Testis (tissue), 3 donors: Measurements from ENCODE around the gene ABCA4. TPM values are rescaled to one million over a fixed set of nuclear protein-coding genes. Genes with fewer than 3 reads are reported as not detected.

Experiments used
- DNase-seq: peaks from one replicate; pipeline ENCODE4 v3.0.0-alpha.2; 2019
- H3K27ac ChIP-seq, 2 donors: fragments of 200-600 bp; sonication (generic); one replicate each; pipeline ENCODE4 v1.5.1; 2019
- H3K27me3 ChIP-seq: fragments of 200-600 bp; sonication (generic); one replicate; pipeline ENCODE4 v1.5.1; 2019
- H3K36me3 ChIP-seq: fragments of 200-600 bp; sonication (generic); one replicate; pipeline ENCODE4 v1.5.1; 2017; ENCODE audit warnings: low read depth; ENCODE audit errors: missing control alignments
- H3K4me1 ChIP-seq: fragments of 200-600 bp; sonication (generic); one replicate; pipeline ENCODE4 v1.5.1; 2019
- H3K4me3 ChIP-seq, 2 donors: fragments of 200-600 bp; sonication (generic); one replicate each; pipeline ENCODE4 v1.5.1; 2017 to 2019
- H3K9me3 ChIP-seq: fragments of 200-600 bp; sonication (generic); one replicate; pipeline ENCODE4 v1.5.1; 2017
- POLR2A ChIP-seq: fragments of 450-650 bp; IDR thresholded peaks from one replicate; pipeline ENCODE4 v1.6.1; 2017; ENCODE audit warnings: antibody characterized with exemption, mild to moderate bottlenecking, moderate library complexity
- WGBS, 2 donors: methylation state at CpG; one replicate each; pipeline ENCODE4 v1.1.5; 2018; 5-methylcytosine and 5-hydroxymethylcytosine counted together
- intact Hi-C: fragments of 100-400 bp; cut with DNase I; formaldehyde crosslinking; loops from one replicate; pipeline ENCODE4 v1.15.1; 2023; ENCODE audit warnings: low total_unique reads
- polyA plus RNA-seq: library from polyadenylated mRNA; stranded (reverse); fragments of 350-450 nt; fragmentation: Illumina TruSeq; extraction: RNeasy Lipid Tissue Mini Kit (QIAGEN cat#74804); gene quantifications from one replicate; pipeline ENCODE4 v1.2.3, GENCODE V29; 2014; ENCODE audit warnings: low read depth, low replicate concordance; ENCODE audit not compliant: insufficient read depth
- total RNA-seq, 2 donors: library from RNA; depleted of rRNA; stranded (reverse); fragments of >200 nt; gene quantifications; one replicate each; pipeline ENCODE4 v1.2.3, GENCODE V29; 2016
- TF ChIP-seq, protein P1 (sequence below), 3 experiments: fragments of 450-650 bp in 2 of 3; fragments of 200-600 bp in 1 of 3; sonication (generic) in 1 of 3; IDR thresholded peaks; one replicate each; pipeline ENCODE4 v1.5.1; 2016 to 2019; ENCODE audit warnings: antibody characterized with exemption in 3 of 3, mild to moderate bottlenecking in 2 of 3, moderate library complexity in 1 of 3

Gene ABCA4
- total and polyA plus RNA-seq, 3 donors from 2014 or later: 1.6 to 1.8 (median 1.8) TPM

DNA sequence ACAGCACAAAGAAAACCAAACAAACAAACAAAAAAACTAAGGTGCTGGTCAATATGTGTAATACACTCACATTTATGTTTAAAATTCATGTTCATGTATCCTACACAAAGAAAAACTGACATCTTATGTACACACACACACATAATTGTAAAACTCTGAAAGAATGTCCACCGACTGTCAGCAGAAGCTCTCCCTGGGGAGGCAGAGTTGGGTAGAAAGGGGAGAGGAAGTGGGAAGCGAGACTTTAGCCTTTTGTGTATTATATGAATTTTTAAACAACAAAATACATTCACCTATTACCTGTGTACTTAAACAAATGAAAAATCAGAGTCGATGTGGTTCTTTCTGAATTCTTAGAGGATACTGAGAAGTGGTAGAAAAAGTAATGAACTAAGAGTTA is 88.3 kb downstream of the ABCA4 start:
- DNase-seq: no peak
- intact Hi-C loops: no loop called here
- TF ChIP-seq POLR2A: no peak
- TF ChIP-seq, protein P1, sequence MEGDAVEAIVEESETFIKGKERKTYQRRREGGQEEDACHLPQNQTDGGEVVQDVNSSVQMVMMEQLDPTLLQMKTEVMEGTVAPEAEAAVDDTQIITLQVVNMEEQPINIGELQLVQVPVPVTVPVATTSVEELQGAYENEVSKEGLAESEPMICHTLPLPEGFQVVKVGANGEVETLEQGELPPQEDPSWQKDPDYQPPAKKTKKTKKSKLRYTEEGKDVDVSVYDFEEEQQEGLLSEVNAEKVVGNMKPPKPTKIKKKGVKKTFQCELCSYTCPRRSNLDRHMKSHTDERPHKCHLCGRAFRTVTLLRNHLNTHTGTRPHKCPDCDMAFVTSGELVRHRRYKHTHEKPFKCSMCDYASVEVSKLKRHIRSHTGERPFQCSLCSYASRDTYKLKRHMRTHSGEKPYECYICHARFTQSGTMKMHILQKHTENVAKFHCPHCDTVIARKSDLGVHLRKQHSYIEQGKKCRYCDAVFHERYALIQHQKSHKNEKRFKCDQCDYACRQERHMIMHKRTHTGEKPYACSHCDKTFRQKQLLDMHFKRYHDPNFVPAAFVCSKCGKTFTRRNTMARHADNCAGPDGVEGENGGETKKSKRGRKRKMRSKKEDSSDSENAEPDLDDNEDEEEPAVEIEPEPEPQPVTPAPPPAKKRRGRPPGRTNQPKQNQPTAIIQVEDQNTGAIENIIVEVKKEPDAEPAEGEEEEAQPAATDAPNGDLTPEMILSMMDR (IDR thresholded peaks at IDR 0.05): no peak

DNA sequence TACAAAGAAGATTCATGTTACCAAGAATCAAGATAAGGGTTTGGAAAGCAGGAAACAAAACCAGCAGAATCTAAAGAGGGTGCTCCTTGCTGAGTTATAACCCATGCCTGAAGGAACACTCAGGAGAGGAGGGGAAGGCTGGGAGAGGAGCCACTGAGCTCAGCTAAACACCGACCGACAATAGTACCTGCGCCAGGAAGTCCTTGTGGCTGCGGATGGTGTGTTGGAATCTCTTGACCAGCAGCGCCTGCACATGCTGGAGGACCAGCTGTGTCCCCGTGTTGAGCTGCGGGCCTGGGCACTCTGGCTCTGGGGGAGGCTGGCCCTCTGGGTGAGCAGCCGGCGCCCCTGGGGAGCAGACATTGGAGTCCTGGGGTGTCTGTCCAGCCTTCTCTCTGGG is 89.4 kb downstream of the ABCA4 start:
- Histone ChIP-seq H3K27me3 (no peaks in the 10 kb centered on the region), H3K4me3 (no peak overlapping the region), H3K27ac (no peak overlapping the region), H3K4me1 (no peaks in the 10 kb centered on the region), H3K9me3 (no peaks in the 10 kb centered on the region), H3K36me3 (no peaks in the 10 kb centered on the region)
- intact Hi-C loops: no loop called here
- DNase-seq: no peak
- WGBS, 2 donors: 80 to 95% methylated on average over 5 to 9 of the region's 9 CpGs
- TF ChIP-seq, protein P1 (IDR thresholded peaks at IDR 0.05): no peak
- no peak for TF ChIP-seq POLR2A

More for the DNA sequence above, 88.3 kb downstream of the ABCA4 start:
- WGBS, 2 donors: 87 to 90% methylated on average over 3 of the region's 3 CpGs
- no peak overlapping the region for H3K4me3 ChIP-seq
- H3K9me3 ChIP-seq: no peaks in the 10 kb centered on the region
- no peaks in the 10 kb centered on the region for H3K27me3 ChIP-seq
- no peak overlapping the region for H3K27ac ChIP-seq
- H3K36me3 ChIP-seq: no peaks in the 10 kb centered on the region
- no peaks in the 10 kb centered on the region for H3K4me1 ChIP-seq

DNA sequence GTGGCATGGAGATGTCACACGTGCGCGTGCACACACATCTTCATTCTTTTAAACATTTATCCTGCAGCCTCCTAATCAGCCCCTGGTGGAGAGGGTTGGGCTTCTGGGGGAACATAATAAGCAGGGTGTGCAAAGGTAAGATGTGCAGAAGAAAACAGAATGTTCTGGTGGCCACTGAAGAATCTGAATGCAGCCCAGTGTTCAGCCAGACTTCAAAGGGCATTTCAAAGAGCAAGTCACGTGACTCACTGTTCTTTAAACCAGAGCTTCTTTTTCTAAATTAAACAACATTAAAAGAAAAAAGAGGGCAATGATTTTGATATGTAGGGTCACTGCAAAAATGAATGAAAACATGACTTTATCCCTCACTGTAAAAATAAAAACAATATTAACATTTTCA is 89.8 kb downstream of the ABCA4 start:
- no peaks in the 10 kb centered on the region for H3K4me1 ChIP-seq
- TF ChIP-seq, protein P1 (IDR thresholded peaks at IDR 0.05): no peak
- TF ChIP-seq POLR2A: no peak
- no peaks in the 10 kb centered on the region for H3K36me3 ChIP-seq
- no peak overlapping the region for H3K27ac ChIP-seq
- no peaks in the 10 kb centered on the region for H3K27me3 ChIP-seq
- DNase-seq: no peak
- 77 to 78% methylated on average over 4 of the region's 4 CpGs for WGBS, 2 donors
- intact Hi-C loops: no loop called here
- no peak overlapping the region for H3K4me3 ChIP-seq
- no peaks in the 10 kb centered on the region for H3K9me3 ChIP-seq

DNA sequence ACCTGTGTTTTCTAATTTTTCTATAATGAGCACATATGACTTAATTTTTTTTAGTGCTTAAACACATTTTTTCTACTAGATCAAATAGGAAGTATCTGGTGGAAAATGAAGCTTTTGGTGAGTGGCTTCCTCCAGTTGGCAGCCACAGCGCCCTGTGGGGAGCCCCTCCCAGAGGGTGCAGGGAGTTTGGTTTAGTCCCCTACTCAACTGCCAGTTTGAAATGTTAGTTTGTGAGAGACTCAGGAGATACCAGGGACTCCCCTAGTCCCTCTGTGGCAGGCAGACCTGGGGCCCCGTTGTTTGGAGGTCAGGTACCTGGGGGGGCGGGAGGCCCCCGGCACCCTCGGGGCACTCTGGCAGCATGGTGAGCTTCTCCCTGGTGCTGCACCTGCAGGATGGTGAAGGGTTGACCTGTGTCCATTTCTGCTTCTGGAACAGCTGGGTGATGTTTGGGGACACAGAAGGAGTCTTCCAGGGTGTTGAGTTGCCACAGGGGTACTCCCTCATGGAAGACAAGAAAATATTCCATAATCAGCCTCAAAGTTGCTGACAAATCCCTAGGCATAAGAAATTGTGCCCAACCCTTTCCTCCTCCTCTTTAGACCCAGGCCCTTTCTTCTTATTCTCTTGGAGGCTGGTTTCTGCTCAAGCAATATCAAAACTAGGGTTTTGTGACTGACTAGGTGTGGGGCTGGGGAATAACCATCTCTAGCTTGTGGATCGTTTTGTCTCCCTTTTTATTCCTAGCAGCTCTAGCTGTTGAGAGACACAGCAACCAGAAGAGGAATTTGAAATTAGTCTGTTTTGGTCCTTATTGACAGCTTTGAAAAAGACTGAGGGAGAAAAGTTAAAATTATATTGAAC is 91.6 kb downstream of the ABCA4 start:
- TF ChIP-seq, protein P1 (IDR thresholded peaks at IDR 0.05): no peak
- no peak for TF ChIP-seq POLR2A
- Histone ChIP-seq H3K27ac (no peak overlapping the region), H3K9me3 (no peaks in the 10 kb centered on the region), H3K4me1 (no peaks in the 10 kb centered on the region), H3K36me3 (no peaks in the 10 kb centered on the region), H3K27me3 (no peaks in the 10 kb centered on the region), H3K4me3 (no peak overlapping the region)
- no peak for DNase-seq
- 66 to 92% methylated on average over 2 to 6 of the region's 6 CpGs for WGBS, 2 donors
- intact Hi-C loops: loop anchor here (5.0 kb wide), 1 partner anchor 308 kb away; no protein-coding TSS in a partner anchor
